HL-60 (cell line): ENCODE measurements around the gene DNAH1.

Experiments
- DNase-seq, 2 experiments: peaks; one replicate each; pipeline ENCODE4 v3.0.0-alpha.2; 2010 to 2020; ENCODE audit warnings: low read depth in 1 of 2, low spot score in 1 of 2
- H3K27ac ChIP-seq: fragments of 250-450 bp; sonication (Bioruptor Pico); replicated peaks from 2 replicates; pipeline ENCODE4 v1.5.1; 2020; ENCODE audit warnings: mild to moderate bottlenecking, moderate library complexity
- H3K27me3 ChIP-seq: fragments of 250-450 bp; sonication (Bioruptor Pico); 2 replicates; pipeline ENCODE4 v1.5.1; 2021; ENCODE audit warnings: mild to moderate bottlenecking, moderate library complexity; ENCODE audit not compliant: insufficient read depth, poor library complexity, severe bottlenecking
- H3K4me3 ChIP-seq: replicated peaks from 2 replicates; pipeline ENCODE4 v1.5.1; 2011; ENCODE audit warnings: mild to moderate bottlenecking, control low read depth, low read length; ENCODE audit not compliant: insufficient read depth
- CTCF ChIP-seq: IDR thresholded peaks from one replicate; pipeline ENCODE4 v1.5.1; 2011; ENCODE audit warnings: low read length, control low read depth, inconsistent platforms; ENCODE audit not compliant: insufficient read depth
- GABPA ChIP-seq: IDR thresholded peaks from 2 replicates; pipeline ENCODE4 v1.6.1; 2012; ENCODE audit warnings: low read depth
- POLR2AphosphoS5 ChIP-seq: IDR thresholded peaks from 2 replicates; pipeline ENCODE4 v1.6.1; 2012; ENCODE audit warnings: low read depth
- SPI1 ChIP-seq: IDR thresholded peaks from 2 replicates; pipeline ENCODE4 v1.6.1; 2012; ENCODE audit warnings: low read depth, mild to moderate bottlenecking, borderline replicate concordance
- TF ChIP-seq, protein P1 (sequence below): IDR thresholded peaks from 2 replicates; pipeline ENCODE4 v1.6.1; 2012; ENCODE audit warnings: low read depth; ENCODE audit not compliant: insufficient replicate concordance

Gene DNAH1

DNA sequence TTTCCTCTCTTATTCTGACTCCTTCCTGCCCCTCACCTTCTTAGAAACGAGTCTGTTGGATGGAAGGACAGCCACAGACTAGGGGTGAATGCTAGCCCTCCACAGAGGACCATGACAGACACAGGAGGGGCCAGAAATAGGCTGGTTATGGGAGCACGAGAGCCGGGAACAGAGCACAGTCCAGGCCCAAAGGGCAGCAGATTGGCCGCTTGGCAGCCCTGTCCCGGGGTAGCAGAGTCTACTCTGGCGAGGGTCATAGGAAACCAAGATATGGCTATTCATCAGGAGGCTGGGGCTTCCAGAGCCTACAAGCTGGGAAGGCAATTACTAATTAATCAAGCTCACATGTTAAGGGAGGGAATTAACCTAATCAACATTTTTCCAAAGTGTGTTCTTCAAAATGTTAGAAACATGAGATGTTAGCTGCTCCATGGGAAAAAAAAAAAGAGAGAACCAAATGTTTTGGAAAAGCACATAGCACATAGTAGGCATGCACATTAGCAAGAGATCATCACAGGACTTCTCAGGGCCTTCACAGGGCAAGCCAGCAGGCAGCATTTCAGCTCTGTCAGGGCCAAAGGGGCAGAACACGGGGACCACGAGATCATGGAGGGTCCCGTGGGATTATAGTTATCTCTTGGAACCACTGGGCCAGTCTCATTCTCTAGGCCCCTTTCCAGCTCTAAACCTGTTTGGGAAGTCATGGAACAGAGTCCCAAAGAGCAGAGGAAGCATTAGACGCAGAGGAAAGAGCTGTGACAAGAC lies 115.5 kb downstream of the DNAH1 start:
- Histone ChIP-seq H3K27me3 (no peaks in the 10 kb centered on the region), H3K27ac (no peak overlapping the region), H3K4me3 (no peak overlapping the region)
- TF ChIP-seq, protein P1, sequence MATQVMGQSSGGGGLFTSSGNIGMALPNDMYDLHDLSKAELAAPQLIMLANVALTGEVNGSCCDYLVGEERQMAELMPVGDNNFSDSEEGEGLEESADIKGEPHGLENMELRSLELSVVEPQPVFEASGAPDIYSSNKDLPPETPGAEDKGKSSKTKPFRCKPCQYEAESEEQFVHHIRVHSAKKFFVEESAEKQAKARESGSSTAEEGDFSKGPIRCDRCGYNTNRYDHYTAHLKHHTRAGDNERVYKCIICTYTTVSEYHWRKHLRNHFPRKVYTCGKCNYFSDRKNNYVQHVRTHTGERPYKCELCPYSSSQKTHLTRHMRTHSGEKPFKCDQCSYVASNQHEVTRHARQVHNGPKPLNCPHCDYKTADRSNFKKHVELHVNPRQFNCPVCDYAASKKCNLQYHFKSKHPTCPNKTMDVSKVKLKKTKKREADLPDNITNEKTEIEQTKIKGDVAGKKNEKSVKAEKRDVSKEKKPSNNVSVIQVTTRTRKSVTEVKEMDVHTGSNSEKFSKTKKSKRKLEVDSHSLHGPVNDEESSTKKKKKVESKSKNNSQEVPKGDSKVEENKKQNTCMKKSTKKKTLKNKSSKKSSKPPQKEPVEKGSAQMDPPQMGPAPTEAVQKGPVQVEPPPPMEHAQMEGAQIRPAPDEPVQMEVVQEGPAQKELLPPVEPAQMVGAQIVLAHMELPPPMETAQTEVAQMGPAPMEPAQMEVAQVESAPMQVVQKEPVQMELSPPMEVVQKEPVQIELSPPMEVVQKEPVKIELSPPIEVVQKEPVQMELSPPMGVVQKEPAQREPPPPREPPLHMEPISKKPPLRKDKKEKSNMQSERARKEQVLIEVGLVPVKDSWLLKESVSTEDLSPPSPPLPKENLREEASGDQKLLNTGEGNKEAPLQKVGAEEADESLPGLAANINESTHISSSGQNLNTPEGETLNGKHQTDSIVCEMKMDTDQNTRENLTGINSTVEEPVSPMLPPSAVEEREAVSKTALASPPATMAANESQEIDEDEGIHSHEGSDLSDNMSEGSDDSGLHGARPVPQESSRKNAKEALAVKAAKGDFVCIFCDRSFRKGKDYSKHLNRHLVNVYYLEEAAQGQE = no peak
- TF ChIP-seq SPI1 (no peak), CTCF (no peak), GABPA (no peak), POLR2AphosphoS5 (no peak)
- no peak for DNase-seq

DNA sequence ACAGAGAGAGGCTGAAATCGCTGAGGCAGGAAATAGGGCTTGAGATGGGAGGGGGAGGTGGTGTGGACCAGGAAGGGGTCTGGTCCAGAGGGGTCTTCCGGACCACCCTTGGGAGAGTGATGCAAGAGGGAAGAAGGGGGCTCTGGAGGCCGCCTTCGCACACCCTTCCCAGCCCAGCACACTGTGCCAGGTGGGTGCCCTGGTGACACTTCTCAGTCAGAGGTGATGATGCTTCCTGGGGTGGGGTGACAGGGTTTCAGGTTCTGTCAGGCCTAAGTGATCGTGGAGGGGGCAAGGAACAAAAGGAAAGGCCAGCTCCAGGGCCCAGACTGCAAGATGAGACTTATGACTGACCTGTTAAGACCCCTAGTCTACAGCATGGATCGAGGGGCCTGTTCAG lies 116.1 kb downstream of the DNAH1 start:
- TF ChIP-seq, protein P1 = no peak
- TF ChIP-seq POLR2AphosphoS5 = no peak
- TF ChIP-seq SPI1 = no peak
- TF ChIP-seq CTCF = no peak
- no peak for TF ChIP-seq GABPA
- DNase-seq = no peak
- no peaks in the 10 kb centered on the region for H3K27me3 ChIP-seq
- no peak overlapping the region for H3K4me3 ChIP-seq
- no peak overlapping the region for H3K27ac ChIP-seq

- H3K27ac ChIP-seq = no peak overlapping the region
- no peaks in the 10 kb centered on the region for H3K27me3 ChIP-seq
- no peak overlapping the region for H3K4me3 ChIP-seq
- no peak for DNase-seq
- TF ChIP-seq SPI1 (no peak), POLR2AphosphoS5 (no peak), CTCF (no peak), GABPA (no peak)
- TF ChIP-seq, protein P1 = no peak
These were observed 116.6 kb downstream of the DNAH1 start for GRCh38 chr3:52432691-52433141.
